Hepatocyte (in vitro differentiated cells): ENCODE results near the gene NBPF1.
"Not testable (repeated sequence)": the region's sequence is repeated elsewhere in the genome, so short reads cannot be mapped to it uniquely, and the experiment has no call there.

ENCODE experiments used
- EZH2 ChIP-seq: fragments of 200-600 bp; sonication (generic); IDR thresholded peaks from 2 replicates; pipeline ENCODE4 v1.6.1; 2016; ENCODE audit warnings: antibody characterized with exemption, mild to moderate bottlenecking, borderline replicate concordance
- EZH2phosphoT487 ChIP-seq: fragments of 200-600 bp; sonication (generic); IDR thresholded peaks from one replicate; pipeline ENCODE4 v1.6.1; 2018; ENCODE audit warnings: antibody characterized with exemption, mild to moderate bottlenecking, low read depth, moderate library complexity; ENCODE audit not compliant: unreplicated experiment, severe bottlenecking
- TF ChIP-seq, protein P1 (sequence below): fragments of 200-600 bp; sonication (generic); IDR thresholded peaks from 2 replicates; pipeline ENCODE4 v1.5.1; 2016; ENCODE audit warnings: antibody characterized with exemption, mild to moderate bottlenecking; ENCODE audit not compliant: poor library complexity

DNA sequence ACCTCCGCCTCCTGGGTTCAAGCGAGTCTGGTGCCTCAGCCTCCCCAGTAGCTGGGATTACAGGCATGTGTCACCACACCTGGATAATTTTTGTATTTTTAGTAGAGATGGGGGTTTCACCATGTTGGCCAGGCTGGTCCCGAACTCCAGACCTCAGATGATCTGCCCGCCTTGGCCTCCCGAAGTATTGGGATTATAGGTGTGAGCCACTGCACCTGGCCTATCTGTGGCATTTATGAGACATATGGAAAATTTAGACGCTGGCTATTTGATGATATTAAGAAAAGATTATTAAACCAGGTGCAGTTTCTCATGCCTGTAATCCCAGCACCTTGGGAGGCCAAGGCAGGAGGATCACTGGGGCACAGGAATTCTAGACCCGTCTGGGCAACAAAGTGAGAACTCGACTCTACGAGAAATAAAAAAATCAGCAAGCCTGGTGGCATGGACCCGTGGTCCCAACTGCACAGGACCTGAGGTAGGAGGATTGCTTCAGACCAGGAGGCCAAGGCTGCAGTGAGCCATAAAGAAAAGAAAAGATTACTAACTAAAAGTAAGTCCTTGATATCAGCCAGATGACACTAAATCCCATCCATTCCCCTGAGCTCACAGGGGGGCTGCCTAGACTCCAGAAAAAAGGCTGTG lies 23.3 kb upstream of the NBPF1 start:
- TF ChIP-seq, protein P1, sequence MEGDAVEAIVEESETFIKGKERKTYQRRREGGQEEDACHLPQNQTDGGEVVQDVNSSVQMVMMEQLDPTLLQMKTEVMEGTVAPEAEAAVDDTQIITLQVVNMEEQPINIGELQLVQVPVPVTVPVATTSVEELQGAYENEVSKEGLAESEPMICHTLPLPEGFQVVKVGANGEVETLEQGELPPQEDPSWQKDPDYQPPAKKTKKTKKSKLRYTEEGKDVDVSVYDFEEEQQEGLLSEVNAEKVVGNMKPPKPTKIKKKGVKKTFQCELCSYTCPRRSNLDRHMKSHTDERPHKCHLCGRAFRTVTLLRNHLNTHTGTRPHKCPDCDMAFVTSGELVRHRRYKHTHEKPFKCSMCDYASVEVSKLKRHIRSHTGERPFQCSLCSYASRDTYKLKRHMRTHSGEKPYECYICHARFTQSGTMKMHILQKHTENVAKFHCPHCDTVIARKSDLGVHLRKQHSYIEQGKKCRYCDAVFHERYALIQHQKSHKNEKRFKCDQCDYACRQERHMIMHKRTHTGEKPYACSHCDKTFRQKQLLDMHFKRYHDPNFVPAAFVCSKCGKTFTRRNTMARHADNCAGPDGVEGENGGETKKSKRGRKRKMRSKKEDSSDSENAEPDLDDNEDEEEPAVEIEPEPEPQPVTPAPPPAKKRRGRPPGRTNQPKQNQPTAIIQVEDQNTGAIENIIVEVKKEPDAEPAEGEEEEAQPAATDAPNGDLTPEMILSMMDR = not testable (repeated sequence)
- not testable (repeated sequence) for TF ChIP-seq EZH2phosphoT487, EZH2
